Suprapubic skin (tissue), 4 donors: Measurements from ENCODE around the gene FNIP1.

Experiments
- EP300 ChIP-seq: sonication (generic); formaldehyde crosslinking; IDR thresholded peaks from one replicate; pipeline ENCODE4 v1.6.1; 2017; ENCODE audit warnings: antibody characterized with exemption
- POLR2A ChIP-seq, 2 donors: fragments of 450-650 bp; IDR thresholded peaks; one replicate each; pipeline ENCODE4 v1.6.1; 2017; ENCODE audit warnings: antibody characterized with exemption in 2 of 2, mild to moderate bottlenecking in 2 of 2, moderate library complexity in 2 of 2
- POLR2AphosphoS5 ChIP-seq, 3 donors: sonication (generic); formaldehyde crosslinking; IDR thresholded peaks; one replicate each; pipeline ENCODE4 v1.6.1; 2017; ENCODE audit warnings: antibody characterized with exemption in 3 of 3
- TF ChIP-seq, protein P1 (sequence below), 2 donors: fragments of 200-600 bp in 1 of 2; fragments of 450-650 bp in 1 of 2; sonication (generic) in 1 of 2; IDR thresholded peaks; one replicate each; pipeline ENCODE4 v1.5.1; 2016 to 2019; ENCODE audit warnings: antibody characterized with exemption in 2 of 2, mild to moderate bottlenecking in 1 of 2, moderate library complexity in 1 of 2

DNA sequence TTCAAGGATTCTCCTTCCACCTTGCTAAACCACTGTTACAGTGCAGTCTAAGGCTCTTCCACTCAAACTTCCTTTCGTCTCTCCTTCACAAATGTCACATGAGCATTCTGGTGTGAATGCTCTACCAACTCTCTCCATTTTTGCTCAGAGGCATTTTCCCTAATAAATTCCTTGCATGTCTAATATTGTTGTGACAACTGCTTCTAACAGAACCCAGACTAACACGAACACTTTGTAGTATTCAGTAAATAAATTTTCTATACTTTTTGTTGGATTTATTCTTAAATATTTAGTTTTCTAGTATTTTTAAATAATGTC, 185.8 kb downstream of the FNIP1 start:
- TF ChIP-seq, protein P1, sequence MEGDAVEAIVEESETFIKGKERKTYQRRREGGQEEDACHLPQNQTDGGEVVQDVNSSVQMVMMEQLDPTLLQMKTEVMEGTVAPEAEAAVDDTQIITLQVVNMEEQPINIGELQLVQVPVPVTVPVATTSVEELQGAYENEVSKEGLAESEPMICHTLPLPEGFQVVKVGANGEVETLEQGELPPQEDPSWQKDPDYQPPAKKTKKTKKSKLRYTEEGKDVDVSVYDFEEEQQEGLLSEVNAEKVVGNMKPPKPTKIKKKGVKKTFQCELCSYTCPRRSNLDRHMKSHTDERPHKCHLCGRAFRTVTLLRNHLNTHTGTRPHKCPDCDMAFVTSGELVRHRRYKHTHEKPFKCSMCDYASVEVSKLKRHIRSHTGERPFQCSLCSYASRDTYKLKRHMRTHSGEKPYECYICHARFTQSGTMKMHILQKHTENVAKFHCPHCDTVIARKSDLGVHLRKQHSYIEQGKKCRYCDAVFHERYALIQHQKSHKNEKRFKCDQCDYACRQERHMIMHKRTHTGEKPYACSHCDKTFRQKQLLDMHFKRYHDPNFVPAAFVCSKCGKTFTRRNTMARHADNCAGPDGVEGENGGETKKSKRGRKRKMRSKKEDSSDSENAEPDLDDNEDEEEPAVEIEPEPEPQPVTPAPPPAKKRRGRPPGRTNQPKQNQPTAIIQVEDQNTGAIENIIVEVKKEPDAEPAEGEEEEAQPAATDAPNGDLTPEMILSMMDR (IDR thresholded peaks at IDR 0.05), result no peak
- no peak for TF ChIP-seq POLR2AphosphoS5 (IDR thresholded peaks at IDR 0.05)
- no peak for TF ChIP-seq POLR2A (IDR thresholded peaks at IDR 0.05)
- TF ChIP-seq EP300, result no peak
